CD4-positive, alpha-beta T cell treated with Interleukin-17A for 4 hours (primary cell): Measurements from ENCODE around the gene SERBP1.
"Not testable (repeated sequence)": the region's sequence is repeated elsewhere in the genome, so short reads cannot be mapped to it uniquely, and the experiment has no call there.

Source experiments
- DNase-seq: peaks from one replicate; pipeline ENCODE4 v3.0.0-alpha.2; 2020; ENCODE audit warnings: mixed read lengths

The SERBP1 gene

DNA sequence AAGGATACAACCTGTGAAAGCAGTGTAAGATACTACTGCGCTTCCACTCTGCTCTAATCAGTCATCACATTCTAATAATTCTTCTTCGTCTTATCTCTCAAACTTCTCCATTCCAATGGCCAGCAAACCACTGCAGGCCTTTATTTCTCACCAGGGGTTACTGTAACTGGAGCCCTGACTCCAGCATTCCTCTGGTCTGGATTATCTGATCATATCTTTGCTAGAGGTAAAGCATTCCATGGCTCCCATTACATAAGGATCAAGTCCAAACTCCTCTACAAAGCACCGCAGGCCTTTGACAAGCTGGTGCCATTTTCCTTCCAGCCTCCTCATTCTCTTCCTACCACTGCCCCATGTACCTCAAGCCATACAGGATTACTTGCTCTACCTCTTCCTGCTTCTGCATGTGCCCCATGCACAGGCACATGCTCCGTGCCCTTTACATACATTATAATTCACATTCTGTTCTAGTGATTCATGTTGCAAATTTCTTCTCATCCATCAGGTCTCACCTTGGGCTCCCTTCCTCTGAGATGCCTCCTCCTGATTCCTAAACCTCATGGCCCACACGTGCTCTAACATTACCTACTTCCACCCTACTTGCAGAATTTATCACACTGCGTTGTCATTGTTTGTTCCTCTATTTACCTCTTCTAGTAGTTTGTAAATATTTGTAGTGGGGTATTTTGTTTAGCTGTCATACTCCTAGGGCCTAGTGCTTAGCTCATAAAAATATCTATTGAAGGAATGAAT is 9.3 kb upstream of the SERBP1 start:
- DNase-seq, result no peak

DNA sequence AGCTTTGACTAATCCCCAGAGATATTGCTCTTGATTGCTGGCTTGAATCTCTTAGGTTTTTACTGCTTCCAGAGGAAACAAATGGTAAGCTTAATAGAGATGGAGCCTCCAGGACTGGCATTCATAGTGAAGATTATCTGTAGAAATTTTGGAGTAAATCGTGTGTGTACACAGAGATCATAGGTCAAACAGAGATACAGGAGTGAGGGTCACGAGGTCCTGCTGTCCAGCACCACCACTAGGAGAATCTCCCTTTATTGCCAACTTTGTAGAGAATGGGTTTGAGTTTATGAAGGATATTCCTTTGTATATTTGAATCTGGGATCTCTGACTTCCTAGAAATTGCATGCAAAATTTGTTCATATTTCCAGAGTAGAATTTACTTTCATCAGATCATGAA is 7.8 kb upstream of the SERBP1 start:
- no peak for DNase-seq

DNA sequence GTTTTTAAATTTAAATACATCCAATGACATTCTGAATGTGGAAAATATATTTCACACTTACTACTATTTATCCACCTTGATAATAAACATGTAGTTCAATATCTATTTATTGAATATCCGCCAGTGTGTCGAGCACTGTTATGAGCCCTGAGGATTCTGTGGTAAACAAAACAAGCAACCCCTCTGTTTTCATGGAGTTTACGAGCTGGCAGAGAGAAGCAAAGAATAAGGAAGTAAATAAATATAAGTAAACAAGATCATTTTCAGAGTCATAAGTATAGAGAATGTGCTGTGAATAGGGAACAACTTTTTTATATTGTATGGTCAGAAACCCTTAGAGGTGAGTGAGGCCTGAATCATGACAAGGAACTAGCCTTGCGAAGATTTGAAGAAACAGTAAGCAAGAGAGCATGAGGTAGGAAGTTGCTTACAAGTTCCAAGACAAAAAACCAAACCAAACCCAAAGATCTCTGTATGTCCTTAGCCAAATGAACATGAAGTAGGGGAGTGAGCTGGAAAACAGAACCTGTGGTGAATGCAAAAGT is 6.4 kb upstream of the SERBP1 start:
- no peak for DNase-seq

DNA sequence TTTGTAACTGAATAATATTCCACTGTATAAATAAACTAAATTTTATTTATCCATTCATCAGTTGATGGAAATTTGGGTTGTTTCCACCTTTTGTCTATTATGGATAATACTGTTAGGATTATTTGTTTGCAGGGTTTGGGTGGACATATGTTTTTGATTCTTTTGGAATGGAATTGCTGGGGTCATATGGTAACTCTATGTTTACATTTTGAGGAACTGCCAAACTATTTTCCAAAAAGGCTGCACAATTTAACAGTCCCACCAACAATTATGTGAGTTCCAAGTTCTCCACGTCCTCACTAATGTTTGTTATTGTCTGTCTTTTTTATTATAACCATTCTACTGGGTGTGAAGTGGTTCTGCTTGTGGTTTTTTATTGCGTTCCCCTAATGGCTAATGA is 4.3 kb upstream of the SERBP1 start:
- no peak for DNase-seq

DNA sequence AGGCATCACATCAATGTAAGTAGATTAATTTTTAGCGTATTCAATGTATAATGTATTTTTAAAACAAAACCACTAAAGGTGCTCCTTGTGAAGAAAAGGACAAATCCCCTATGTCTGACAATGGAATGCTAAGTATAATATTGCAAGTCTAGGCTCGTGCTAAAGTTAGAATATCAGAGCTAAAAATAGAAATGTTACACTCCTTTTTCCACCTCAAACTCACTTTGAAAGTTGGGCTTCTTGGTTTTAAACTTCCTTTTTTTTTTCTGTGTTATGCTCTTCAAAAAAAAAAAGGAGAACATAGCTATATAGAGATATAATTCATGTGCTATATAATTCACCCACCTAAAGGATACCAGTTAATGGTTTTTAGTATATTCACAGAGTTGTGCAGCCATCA is 3.6 kb upstream of the SERBP1 start:
- no peak for DNase-seq

DNA sequence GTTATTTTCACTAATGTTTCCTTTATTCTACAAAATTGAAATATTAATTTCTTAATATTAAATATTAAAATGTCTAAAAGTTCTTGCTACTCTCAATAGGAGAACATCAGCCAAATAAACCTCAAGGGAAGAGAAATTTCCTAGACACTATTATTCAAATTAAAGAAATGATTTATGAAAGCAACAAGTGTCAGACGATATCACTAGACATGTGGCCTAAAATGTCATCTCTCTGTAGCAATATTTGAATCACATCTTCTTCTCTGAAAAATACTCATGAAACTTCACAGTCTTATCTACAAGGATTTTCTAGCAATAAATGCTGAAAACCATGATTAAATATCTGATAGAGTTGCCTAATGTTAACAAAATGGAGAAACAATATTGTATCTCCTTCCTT is 2.5 kb upstream of the SERBP1 start:
- no peak for DNase-seq

DNA sequence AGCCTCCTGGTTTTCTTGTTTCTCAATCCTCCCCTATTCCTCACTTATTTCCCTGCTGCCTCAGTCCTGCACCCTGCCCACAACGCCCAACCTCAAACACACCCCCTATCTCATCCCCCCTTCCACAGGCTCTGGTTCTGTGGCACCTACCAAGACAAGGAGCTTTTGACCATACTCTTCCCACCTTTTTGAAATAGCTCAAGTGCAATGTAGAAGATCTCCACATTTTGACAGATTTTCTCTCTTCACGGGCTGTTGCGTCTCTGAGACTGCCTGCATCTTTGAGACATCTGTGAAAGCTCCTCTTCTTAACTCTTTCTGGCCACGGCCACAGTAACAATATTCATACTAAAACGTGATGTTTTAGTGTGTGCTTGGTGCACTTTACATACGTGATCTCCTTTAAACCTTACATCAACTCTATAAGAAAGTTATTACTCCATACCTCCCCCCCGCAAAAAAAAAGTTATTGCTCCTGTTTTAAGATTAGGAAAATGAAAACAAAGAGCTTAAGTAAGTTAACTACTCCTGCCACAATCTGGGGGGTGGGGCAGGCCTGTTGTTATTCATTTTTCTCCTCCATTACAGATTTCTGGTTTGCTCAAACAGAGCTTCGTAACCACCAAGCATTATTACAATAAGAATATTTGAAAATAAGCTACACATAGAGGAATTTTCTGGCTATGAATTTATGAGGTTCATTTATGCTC is 1.8 kb upstream of the SERBP1 start:
- no peak for DNase-seq

DNA sequence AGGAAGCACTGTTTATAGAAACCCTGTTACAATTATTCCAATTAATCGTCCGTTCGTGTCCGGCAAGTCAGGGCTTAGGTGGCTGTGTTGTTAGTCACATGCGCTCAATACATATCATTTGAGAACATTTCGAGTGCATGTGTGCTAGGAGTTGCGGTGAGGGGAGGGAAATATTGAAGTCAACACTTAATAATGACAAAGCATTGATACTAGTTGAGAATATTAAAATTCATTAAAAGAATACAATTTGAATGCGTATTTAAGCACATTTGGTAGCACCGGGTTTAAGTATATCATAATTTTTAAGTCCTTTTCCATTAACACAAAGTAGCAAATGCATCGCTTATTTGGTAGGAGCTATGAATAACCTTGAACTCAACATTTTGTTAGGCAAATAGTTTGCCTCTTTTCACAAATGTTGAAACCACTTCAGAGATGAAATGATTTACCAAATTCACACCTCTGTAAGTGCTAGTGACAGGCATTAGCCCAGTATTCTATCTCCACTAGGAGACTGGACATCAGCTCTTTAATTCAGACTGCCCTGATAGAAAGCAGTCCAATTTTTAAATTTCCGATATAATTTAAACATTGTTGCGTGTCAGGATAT is 1.1 kb upstream of the SERBP1 start:
- no peak for DNase-seq

DNA sequence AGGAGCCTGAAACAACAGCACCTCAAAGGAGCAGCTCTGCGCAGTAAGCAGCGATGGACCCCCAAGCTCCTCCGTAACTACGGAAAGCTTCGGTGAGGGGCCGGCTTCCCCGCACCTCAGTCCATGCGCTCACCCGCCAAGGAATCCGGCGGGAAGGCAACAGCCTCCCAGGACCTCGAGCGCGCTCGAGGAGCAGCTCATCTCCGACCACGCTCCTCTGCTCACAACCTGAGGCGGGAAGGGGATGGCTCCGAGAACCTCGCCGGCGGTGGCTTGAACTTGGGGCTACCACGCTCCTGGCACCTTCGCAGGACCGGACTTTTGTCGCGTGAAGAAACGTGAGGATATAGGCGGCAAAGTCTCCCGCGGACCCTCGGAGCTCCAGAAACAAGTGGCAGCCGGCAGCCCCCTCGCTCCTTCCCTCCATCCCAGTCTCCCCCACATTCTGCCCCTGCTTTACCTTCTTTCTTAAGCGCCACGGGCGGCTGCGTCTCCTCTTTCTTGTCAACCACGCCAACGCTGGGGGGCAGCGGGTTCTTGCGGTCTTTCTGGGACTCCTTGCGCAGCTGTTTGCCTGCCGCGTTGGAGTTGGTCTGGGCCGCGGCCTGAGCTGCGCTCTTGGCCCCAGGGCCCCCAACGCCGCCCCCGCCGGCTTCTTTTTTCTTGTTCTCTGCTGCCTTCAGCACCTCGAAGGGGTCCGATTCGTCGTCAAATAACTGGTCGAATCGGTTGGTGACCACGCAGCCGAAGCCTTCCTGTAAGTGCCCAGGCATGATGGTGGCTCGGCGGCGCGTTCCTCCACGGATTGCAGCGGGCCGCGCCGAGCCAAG is 459 bp downstream of the SERBP1 start:
- DNase-seq, result peak; percentile 35

DNA sequence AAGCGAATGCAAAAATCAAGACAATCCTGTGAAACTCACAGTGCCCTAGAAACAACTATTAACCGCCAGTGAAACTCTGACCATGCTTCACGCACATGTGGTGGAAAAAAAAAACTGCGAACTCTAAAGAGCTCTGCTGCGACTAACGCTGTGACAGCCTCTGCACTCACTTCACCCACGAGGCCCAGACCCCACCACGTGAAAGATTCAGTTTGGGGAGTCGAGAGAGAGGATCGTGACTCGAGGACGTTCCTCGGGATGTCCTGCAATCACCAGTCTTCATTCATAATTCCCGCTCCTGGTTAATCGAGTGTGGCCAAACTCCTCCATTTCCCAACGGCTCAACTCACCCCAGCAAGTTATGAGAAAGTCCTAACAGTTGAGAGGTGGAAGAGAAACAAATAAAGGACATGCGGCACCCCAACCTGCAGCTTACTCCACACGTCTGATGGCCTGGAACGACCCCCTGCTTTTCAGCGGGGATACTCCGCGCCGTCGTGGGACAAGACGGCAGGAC is 1.1 kb downstream of the SERBP1 start:
- DNase-seq, result peak; percentile 28

DNA sequence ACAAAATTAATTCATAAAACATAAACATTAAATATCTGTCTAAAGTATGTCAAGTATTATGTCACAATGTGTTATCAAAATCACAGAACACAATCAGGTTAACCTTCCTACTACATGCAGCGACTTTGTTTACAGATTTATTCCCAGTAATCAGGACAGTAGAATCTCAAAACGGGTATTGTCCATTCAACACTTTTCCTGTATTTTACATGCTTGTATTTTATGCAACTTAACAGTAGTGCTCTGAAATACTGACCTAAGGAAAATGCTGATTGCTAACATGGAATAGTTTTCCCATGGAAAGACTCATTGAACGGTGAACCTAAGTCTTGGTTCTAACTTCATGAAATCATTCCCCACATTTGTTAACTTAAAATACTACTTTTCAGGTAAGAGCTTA is 2.3 kb downstream of the SERBP1 start:
- DNase-seq, result no peak

DNA sequence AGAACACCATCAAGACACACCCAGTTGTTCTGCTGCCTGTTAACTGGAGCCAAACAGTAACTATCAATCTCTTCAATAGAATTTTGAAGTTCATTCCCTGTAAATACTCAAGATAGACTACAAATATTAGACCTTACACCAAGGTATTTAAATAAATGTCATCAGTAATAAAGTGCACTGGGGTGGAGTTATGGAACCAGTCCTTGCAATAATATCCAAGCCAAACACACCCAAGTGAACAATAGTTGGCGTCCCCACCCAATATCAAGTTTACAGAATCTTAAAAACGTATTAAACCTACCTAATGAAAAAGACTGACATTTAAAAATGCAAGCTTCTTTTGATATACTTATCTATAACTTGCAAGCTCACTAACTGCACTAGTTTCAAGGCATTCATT is 2.7 kb downstream of the SERBP1 start:
- DNase-seq, result no peak

DNA sequence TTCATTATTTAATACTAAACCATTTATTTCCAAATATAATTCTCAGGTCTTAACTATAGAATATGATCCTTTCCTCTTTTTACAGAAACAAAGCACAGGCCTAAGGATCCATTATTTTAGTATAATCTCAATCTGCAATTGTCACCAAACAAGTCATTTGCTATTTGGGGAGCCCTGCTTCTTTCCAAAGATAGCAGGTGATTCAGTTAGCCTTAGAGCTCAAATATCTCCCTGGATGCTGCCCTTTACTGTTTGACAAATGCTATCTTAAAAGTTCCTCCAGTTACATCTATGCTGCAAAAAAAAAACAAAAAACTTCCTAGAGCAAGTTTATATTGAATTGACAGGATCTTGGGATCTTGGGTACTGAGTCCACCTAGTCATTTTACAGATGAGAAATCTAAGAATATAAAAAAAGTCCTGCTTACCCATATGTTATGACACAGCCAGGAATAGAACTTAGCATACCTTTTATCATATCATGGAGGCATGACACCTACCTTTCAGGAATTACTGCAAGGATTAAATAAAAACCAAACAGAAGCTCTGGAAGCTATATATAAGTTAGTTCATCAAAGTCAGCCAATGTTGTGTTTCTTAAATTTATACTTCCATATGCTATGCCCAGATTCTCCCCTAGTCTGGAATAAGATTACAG is 9.2 kb downstream of the SERBP1 start:
- DNase-seq, result no peak

DNA sequence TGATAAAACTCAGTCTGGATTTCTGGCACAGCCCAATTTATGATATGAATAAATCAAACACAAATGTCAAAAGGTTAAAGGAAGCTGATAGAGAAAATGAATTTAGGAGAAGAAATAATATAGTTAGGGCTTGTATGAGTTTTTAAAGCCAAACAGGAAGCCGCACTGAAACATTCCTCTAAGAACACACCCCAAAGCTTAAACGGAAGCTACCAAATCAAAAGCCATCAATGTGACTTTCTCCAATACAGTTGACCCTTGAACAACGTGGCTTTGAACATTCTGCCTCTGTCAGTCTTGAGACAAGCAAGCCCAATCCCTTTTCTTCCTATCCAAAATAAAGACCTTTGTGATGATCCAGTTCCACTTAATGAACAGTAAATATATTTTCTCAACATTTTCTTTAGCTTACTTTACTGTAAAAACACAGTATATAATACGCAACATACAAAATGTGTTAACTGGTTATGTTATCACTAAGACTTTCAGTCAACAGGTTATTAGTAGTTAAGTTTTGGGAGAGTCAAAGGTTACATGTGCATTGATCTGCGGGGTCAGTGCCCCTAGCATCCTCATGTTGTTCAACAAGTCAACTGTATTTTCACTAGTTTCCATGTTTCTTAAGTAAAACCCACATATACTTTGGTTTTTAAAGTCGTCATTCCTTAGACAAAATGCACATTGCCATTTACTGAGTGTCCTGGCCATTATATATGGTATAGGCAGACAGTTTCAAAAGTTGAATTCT is 11.2 kb downstream of the SERBP1 start:
- no peak for DNase-seq

DNA sequence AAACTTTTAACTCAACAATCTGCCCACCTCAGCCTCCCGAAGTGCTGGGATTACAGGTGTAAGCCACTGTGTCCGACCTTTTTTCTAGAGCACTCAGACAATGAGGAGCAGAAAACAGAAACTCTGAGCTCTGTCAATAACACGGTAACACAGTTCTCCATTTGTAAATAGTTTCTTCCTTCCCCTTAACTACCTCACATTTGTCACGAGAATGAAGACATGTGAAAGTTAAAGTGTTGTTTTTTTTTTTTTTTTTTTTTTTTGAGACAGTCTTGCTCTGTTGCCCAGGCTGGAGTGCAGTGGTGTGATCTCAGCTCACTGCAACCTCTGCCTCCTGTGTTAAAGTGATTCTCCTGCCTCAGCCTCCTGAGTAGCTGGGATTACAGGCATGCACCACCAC is 12.5 kb downstream of the SERBP1 start:
- DNase-seq, result not testable (repeated sequence)

DNA sequence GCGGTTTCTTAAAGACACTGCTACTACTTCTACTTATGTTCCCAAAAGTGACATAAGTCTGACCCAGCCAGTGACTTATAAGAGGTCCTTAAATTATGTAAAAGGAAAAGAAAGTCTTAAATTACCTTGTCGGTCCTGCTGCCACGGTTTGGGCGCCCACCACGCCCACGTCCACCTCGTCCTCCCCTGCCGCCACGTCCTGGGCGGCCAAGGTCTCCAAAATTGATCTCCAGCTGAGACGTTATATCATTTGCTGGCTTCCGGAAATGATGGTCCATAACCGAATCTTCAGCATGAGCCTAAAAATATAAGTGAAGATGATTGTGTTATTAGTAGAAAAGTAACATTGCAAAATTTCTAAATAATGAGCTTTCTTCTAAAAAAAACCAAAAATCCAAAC is 15.2 kb downstream of the SERBP1 start:
- DNase-seq, result no peak

DNA sequence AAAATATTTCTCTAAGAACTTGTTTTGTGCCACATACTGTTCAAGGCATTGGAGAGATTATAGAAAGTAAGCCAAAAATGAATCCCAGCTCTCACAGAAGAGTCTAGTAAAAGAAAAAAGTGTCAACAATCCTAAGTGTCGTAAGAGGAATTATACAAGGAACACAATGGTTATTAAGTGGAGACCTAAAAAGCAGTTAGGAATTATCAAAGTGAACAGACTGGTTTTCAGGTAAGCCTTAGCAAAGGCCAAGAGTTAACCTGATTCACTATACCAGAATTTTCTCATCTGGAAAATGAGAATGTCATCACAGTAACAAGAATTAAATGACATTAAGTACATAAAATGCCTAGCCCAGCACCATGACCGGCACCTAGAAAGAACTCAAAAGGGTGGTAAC is 15.6 kb downstream of the SERBP1 start:
- DNase-seq, result no peak

DNA sequence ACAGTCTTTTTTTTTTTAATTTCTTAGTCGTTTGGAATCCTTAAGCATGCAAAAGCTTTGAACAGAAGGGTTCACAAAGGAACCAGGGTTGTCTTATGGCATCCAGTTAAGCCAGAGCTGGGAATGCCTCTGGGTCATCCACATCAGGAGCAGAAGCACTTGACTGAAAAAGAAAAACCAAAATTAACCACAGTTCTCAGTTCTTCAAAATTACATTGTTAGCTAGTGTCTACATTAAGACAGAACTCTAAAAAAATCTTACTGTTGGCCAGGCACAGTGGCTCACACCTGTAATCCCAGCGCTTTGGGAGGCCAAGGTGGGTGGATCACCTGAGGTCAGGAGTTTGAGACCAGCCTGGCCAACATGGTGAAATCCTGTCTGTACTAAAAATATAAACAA is 17.1 kb downstream of the SERBP1 start:
- DNase-seq, result not testable (repeated sequence)

DNA sequence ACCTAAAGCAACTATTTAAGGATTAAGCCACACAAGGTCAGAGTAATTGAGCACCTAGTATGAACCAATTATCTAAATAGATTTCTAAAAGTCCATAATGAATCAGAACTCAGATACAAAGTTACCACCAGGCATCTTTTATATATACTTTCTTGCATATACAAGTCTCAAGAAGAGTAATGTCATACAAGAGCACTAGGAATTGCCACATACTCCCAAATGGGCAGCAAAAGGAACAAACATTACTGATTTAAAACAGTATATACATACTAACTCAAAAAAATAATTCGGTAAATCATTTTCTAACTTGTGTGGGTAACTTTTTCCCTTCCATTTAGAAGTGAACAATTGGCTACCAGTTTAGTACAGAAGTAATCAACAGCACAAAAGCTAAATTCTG is 22.1 kb downstream of the SERBP1 start:
- DNase-seq, result no peak

DNA sequence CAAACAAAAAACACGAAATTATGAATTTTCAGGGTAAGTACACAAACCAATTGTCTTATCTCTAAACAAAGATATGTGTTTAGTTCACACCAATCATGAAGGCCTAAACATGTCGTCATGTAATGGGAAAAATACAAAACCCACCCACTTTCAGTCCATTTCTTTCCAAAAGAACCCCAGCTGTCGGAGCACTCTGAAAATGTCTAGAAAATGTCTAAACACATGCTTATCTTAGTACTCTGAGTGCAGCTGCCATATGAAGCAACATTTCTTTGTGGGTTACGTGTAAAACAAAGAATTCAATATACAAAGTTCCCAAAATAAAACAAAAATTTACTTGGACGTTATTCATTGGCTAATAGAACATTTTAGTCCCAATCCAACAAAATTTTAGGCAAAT is 22.7 kb downstream of the SERBP1 start:
- no peak for DNase-seq

DNA sequence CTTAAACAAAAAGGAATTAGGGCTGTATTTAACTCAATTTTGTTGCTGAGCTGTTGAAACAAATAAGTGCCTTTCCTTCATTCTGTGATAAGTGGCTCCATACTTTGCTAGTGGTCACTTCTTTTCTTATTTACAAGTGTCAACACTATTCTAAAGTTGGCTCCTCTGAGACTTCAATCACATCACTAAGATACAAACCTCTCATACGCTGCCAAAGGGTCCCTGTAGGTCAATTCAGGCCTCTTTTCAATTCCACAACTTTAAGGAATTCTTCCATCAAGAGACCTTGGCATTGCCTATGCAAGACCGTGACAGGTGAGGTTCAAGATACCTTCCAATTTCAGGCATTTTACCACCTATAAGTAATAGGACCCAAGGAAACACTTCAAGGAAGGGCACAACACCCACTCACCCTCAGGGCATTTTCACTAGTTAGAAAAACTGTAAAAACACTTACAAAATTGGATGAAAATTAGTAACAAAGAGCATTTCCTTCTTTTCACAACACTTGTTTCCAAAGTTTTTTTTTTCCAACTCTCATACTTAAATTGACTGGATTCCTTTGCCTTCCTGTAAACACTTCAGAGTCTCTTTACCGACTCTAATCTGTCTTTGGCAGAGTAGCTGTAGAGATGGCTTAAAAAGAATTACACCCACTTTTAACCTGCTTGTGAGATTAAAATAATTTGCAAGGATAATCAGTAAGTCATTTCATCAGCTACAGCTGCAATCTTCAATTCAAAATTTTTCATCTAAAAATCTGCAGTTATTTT is 24.5 kb downstream of the SERBP1 start:
- DNase-seq, result no peak
